ENCODE results near the gene FLNC.

DNA sequence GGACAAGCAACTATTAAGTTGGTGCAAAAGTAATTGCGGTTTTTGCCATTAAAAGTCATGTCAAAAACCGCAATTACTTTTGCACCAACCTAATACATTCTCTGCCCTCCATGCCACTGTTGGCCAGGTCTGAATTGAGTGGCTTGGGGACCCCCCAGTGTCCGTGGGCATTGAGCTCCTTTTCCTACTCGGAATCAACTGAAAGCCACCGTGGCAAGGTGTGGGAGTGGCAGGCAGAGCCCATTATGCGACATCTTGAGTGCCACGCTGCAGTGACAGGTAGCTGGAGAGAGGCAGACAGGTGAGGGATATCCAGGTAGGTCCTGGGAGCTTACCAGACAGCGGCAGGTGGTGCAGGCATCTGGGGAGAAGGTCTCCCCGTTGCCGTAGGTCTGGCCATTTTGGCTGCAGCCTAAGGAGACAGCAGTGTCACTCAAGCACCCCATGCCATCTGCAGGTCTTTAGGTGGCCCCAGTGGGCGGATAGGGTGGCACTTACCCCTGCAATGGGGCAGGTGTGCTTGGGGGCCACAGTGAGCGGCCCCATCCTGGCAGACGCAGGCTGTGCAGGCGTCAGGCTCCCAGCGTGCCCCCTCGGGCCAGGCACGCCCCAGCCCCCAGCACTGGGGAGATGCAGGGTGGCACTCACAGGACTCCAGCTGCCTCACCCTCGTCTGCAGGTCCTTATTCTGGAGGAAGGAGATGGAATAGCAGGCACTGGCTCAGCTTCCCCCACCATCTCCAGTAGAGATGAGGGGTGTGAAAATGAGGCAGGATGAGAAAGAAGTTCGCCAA lies 76.8 kb downstream of the FLNC start:
- no peak for TF ChIP-seq CREB1 (CRISPR knock-in tag; IDR thresholded peaks at IDR 0.05)
- TF ChIP-seq, protein P1, sequence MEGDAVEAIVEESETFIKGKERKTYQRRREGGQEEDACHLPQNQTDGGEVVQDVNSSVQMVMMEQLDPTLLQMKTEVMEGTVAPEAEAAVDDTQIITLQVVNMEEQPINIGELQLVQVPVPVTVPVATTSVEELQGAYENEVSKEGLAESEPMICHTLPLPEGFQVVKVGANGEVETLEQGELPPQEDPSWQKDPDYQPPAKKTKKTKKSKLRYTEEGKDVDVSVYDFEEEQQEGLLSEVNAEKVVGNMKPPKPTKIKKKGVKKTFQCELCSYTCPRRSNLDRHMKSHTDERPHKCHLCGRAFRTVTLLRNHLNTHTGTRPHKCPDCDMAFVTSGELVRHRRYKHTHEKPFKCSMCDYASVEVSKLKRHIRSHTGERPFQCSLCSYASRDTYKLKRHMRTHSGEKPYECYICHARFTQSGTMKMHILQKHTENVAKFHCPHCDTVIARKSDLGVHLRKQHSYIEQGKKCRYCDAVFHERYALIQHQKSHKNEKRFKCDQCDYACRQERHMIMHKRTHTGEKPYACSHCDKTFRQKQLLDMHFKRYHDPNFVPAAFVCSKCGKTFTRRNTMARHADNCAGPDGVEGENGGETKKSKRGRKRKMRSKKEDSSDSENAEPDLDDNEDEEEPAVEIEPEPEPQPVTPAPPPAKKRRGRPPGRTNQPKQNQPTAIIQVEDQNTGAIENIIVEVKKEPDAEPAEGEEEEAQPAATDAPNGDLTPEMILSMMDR (IDR thresholded peaks at IDR 0.05) = no peak
- TF ChIP-seq, protein P2, sequence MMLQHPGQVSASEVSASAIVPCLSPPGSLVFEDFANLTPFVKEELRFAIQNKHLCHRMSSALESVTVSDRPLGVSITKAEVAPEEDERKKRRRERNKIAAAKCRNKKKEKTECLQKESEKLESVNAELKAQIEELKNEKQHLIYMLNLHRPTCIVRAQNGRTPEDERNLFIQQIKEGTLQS (CRISPR knock-in tag; conservative IDR thresholded peaks at IDR 0.05) = no peak
- TF ChIP-seq ZNF138 (CRISPR knock-in tag; conservative IDR thresholded peaks at IDR 0.05) = no peak
- TF ChIP-seq, protein P3, sequence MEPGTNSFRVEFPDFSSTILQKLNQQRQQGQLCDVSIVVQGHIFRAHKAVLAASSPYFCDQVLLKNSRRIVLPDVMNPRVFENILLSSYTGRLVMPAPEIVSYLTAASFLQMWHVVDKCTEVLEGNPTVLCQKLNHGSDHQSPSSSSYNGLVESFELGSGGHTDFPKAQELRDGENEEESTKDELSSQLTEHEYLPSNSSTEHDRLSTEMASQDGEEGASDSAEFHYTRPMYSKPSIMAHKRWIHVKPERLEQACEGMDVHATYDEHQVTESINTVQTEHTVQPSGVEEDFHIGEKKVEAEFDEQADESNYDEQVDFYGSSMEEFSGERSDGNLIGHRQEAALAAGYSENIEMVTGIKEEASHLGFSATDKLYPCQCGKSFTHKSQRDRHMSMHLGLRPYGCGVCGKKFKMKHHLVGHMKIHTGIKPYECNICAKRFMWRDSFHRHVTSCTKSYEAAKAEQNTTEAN (CRISPR knock-in tag; IDR thresholded peaks at IDR 0.05) = no peak
- TF ChIP-seq ZNF121 (CRISPR knock-in tag; IDR thresholded peaks at IDR 0.05) = no peak
- TF ChIP-seq FOXP1 (CRISPR knock-in tag; IDR thresholded peaks at IDR 0.05; ENCODE audit: borderline replicate concordance) = no peak
- TF ChIP-seq JUN (CRISPR knock-in tag; IDR thresholded peaks at IDR 0.05) = no peak
- TF ChIP-seq CREM (CRISPR knock-in tag; IDR thresholded peaks at IDR 0.05) = no peak
- TF ChIP-seq SP1 (CRISPR knock-in tag; conservative IDR thresholded peaks at IDR 0.05) = no peak
- TF ChIP-seq TEAD4 (CRISPR knock-in tag; IDR thresholded peaks at IDR 0.05) = no peak
- TF ChIP-seq RORB (CRISPR knock-in tag; IDR thresholded peaks at IDR 0.05) = no peak

Measured in WTC11 (cell line).